ENCODE results near the gene CMTM8.

GRCh38 chr3:32274306-32274705, 35.8 kb downstream of the CMTM8 start:
- no peak for TF ChIP-seq POLR2A (IDR thresholded peaks at IDR 0.05)
- TF ChIP-seq, protein P1, sequence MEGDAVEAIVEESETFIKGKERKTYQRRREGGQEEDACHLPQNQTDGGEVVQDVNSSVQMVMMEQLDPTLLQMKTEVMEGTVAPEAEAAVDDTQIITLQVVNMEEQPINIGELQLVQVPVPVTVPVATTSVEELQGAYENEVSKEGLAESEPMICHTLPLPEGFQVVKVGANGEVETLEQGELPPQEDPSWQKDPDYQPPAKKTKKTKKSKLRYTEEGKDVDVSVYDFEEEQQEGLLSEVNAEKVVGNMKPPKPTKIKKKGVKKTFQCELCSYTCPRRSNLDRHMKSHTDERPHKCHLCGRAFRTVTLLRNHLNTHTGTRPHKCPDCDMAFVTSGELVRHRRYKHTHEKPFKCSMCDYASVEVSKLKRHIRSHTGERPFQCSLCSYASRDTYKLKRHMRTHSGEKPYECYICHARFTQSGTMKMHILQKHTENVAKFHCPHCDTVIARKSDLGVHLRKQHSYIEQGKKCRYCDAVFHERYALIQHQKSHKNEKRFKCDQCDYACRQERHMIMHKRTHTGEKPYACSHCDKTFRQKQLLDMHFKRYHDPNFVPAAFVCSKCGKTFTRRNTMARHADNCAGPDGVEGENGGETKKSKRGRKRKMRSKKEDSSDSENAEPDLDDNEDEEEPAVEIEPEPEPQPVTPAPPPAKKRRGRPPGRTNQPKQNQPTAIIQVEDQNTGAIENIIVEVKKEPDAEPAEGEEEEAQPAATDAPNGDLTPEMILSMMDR (IDR thresholded peaks at IDR 0.05 in 4 of 5, conservative IDR thresholded peaks at IDR 0.05 in 1 of 5), result no peak
